ENCODE data around the gene SAMD10.
A peak's percentile ranks its signal among the peaks of the same experiment; 100 is the strongest.

SAMD10 gene

DNA sequence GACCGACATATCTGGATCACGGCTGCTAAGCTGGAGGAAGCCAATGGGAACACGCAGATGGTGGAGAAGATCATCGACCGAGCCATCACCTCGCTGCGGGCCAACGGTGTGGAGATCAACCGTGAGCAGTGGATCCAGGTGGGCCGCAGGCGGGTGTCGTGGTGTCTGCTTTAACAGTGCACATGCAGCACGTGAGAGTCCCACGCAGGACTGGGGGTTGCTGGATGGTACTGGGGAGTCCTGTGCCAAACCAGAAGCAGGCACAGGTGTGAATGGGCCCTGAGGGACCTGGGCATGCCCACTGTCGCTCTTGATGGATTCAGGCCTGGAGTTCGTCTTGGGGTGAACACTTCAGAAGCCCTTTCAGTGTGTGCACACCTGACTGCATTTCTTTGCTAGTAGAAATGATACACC, 31.9 kb upstream of the SAMD10 start:
- H3K27ac Mint-ChIP-seq, result no peak overlapping the region
- H3K36me3 Mint-ChIP-seq (ENCODE audit: low read depth), result peaks cover 72% of the 10 kb centered on the region
- H3K27me3 Mint-ChIP-seq (ENCODE audit: low read depth), result no peaks in the 10 kb centered on the region
- H3K9me3 Mint-ChIP-seq, result peaks cover 8% of the 10 kb centered on the region
- TF ChIP-seq, protein P1, sequence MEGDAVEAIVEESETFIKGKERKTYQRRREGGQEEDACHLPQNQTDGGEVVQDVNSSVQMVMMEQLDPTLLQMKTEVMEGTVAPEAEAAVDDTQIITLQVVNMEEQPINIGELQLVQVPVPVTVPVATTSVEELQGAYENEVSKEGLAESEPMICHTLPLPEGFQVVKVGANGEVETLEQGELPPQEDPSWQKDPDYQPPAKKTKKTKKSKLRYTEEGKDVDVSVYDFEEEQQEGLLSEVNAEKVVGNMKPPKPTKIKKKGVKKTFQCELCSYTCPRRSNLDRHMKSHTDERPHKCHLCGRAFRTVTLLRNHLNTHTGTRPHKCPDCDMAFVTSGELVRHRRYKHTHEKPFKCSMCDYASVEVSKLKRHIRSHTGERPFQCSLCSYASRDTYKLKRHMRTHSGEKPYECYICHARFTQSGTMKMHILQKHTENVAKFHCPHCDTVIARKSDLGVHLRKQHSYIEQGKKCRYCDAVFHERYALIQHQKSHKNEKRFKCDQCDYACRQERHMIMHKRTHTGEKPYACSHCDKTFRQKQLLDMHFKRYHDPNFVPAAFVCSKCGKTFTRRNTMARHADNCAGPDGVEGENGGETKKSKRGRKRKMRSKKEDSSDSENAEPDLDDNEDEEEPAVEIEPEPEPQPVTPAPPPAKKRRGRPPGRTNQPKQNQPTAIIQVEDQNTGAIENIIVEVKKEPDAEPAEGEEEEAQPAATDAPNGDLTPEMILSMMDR (IDR thresholded peaks at IDR 0.05; ENCODE audit: unreplicated experiment in 3 of 3), result no peak
- no peaks in the 10 kb centered on the region for H3K4me1 Mint-ChIP-seq
- no peak overlapping the region for H3K4me3 Mint-ChIP-seq

DNA sequence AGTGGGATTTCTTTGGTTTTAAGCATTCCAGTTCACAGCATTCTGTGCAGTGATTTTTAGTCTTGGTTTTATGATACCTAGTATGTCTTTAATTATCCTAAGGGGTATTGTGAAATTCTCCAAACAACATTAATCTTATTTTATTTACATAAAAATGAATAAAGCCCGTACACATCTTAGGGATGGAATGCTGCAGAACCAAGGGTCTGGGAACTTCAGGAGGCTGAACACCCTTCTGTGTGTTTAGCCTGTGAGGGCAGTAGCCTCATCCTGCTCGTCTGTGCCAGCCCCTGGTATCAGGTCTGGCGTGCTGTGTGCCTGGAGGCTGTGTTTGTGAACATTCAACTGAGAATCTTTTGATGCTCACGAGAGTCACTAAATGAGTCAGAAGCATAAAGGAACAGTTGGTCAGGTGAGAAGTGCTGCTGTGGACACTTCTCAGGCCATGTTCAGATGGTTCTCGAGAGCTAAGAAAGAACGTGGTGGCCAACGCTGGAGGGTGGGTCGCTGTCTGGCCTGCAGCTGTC, 31.3 kb upstream of the SAMD10 start:
- H3K36me3 Mint-ChIP-seq (ENCODE audit: low read depth), result peaks cover 71% of the 10 kb centered on the region
- H3K9me3 Mint-ChIP-seq, result peaks cover 8% of the 10 kb centered on the region
- H3K4me3 Mint-ChIP-seq, result no peak overlapping the region
- no peaks in the 10 kb centered on the region for H3K27me3 Mint-ChIP-seq (ENCODE audit: low read depth)
- TF ChIP-seq, protein P1 (IDR thresholded peaks at IDR 0.05; ENCODE audit: unreplicated experiment in 3 of 3), result no peak
- no peak overlapping the region for H3K27ac Mint-ChIP-seq
- no peaks in the 10 kb centered on the region for H3K4me1 Mint-ChIP-seq

DNA sequence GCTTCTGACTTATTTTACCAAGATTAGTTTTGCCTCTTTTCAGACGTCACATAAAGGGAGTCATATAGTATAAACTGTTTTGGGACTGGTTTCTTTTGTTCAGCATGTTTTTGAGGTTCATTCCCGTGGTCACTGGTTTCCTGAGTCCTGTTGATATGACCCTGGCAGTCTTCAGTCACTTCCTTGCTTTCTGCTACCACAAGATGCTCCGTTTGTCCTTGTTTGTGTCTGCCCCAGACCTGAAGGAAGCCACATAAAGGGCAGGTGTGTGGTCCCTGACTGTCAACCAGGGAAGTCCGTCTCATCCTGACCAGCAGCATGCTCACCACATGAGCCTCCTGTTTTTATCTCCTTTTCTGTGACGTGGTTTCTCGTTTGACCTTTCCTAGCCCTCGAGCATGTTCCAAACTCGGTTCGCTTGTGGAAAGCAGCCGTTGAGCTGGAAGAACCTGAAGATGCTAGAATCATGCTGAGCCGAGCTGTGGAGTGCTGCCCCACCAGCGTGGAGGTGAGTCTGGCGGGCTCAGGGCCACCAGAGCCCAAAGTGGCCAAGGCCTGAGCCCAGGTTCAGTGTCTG, 30.5 kb upstream of the SAMD10 start:
- Mint-ChIP-seq H3K36me3 (ENCODE audit: low read depth) (peaks cover 69% of the 10 kb centered on the region), H3K9me3 (peaks cover 8% of the 10 kb centered on the region), H3K4me3 (no peak overlapping the region), H3K4me1 (no peaks in the 10 kb centered on the region), H3K27ac (peak overlapping the region in 1 of 3 experiments; percentile 51), H3K27me3 (ENCODE audit: low read depth) (no peaks in the 10 kb centered on the region)
- TF ChIP-seq, protein P1 (IDR thresholded peaks at IDR 0.05; ENCODE audit: unreplicated experiment in 3 of 3), result no peak

DNA sequence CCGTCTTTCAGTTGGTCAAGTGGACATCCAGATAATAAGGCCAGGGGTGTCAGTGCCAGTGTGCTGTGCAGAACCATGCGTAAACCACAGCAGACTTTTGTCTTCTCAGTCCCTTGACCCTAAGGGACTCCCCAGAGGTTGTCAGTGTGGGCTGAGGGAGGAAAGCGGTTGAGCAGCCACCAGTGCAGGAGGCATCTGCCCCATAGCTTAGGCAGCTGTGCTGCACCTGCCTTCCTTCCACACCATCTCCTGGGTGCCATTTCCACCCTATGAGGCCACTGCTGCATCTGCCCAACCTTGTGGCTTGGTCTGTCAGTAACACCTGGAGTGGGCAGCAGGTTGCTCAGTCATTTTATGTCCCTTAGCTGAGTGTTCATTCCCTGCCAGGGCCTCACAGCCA, 27.5 kb upstream of the SAMD10 start:
- Mint-ChIP-seq H3K36me3 (ENCODE audit: low read depth) (peaks cover 63% of the 10 kb centered on the region), H3K27ac (no peak overlapping the region), H3K4me3 (no peak overlapping the region), H3K27me3 (ENCODE audit: low read depth) (no peaks in the 10 kb centered on the region), H3K4me1 (no peaks in the 10 kb centered on the region), H3K9me3 (peaks cover 8% of the 10 kb centered on the region)
- TF ChIP-seq, protein P1 (IDR thresholded peaks at IDR 0.05; ENCODE audit: unreplicated experiment in 3 of 3), result no peak

DNA sequence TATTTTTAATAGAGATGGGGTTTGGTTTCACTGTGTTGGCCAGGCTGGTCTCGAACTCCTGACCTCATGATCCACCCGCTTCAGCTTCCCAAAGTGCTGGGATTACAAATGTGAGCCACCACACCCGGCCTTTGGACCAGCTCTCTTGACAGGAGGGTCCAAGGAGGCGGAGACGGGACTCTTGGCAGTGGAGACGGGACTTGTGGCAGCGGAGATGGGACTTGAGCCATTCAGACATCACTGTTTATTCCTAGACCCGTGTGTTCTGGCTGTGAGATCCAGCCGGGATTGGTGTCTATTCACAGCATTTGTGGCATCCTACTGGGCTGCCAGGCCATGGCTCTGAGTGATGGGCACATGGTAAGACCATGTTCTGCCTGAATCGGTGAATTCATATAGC, 27.0 kb upstream of the SAMD10 start:
- H3K27me3 Mint-ChIP-seq (ENCODE audit: low read depth), result no peaks in the 10 kb centered on the region
- H3K36me3 Mint-ChIP-seq (ENCODE audit: low read depth), result peaks cover 66% of the 10 kb centered on the region
- H3K9me3 Mint-ChIP-seq, result peaks cover 8% of the 10 kb centered on the region
- H3K4me1 Mint-ChIP-seq, result no peaks in the 10 kb centered on the region
- no peak overlapping the region for H3K4me3 Mint-ChIP-seq
- TF ChIP-seq, protein P1 (IDR thresholded peaks at IDR 0.05; ENCODE audit: unreplicated experiment in 3 of 3), result no peak
- no peak overlapping the region for H3K27ac Mint-ChIP-seq

DNA sequence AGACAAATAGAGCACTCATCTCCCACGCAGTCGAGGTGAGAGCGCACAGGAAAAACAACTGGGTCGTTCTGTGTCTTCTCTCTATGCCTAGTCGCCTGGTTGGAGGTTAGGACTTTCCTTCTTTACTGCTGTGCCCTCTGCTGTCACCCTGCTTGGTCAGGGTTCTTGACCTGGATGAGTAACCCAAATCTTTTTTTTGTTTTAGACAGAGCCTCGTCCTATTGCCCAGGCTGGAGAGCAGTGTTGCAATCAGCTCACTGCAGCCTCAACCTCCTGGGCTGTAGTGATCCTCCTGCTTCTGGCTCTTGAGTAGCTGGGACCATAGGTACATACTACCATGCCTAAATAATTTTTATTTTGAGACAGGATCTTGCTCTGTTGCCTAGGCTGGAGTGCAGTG, 26.0 kb upstream of the SAMD10 start:
- Mint-ChIP-seq H3K4me1 (no peaks in the 10 kb centered on the region), H3K9me3 (peaks cover 8% of the 10 kb centered on the region), H3K27me3 (ENCODE audit: low read depth) (no peaks in the 10 kb centered on the region), H3K36me3 (ENCODE audit: low read depth) (peaks cover 61% of the 10 kb centered on the region), H3K27ac (peak overlapping the region in 2 of 3 experiments; percentile 39 to 53), H3K4me3 (no peak overlapping the region)
- TF ChIP-seq, protein P1 (IDR thresholded peaks at IDR 0.05; ENCODE audit: unreplicated experiment in 3 of 3), result no peak

All from nephron (organoid).